ENCODE data around the gene TFCP2L1.

Gene TFCP2L1

GRCh38 chr2:121238828-121239227 is 46.2 kb downstream of the TFCP2L1 start:
- no peak for TF ChIP-seq CTCF (conservative IDR thresholded peaks at IDR 0.05; ENCODE audit: low read depth, low read length)
- no peak for DNase-seq (ENCODE audit: low read depth)
- no peak overlapping the region for H3K4me3 ChIP-seq (ENCODE audit: low read depth, low read length)

DNA sequence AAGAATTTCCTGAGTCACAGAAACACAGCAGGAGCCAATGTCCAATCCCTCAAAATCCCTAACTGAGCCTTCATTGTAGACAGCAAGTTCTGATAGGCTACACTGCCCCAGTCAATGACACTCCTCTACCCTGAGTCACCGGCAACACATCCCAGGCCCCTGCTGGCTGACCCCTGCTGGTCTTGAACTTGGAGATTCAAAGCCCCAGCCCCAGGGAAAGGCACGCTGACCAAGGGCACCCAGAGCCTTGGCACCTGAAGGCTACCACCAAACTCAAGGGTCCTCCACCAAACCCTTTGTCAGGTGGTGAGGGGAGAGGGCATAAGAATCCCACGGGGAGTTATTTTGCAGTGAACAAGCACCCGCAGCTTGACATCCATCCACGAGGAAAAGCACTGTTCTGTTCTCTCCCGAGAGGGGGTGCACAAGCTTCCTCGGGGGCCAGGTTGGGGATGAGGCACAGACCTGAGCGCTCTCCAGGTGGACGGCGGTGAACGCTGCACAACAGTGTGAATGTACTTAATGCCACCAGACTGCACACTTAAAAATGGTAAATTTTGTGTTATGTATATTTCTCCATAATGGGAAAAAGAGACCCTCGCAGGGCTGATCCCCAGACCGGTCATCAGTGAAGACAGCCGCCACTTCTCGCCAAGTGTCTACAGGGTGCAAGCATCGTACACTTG is 46.9 kb downstream of the TFCP2L1 start:
- peak; percentile 33 for DNase-seq (ENCODE audit: low read depth)
- no peak overlapping the region for H3K4me3 ChIP-seq (ENCODE audit: low read depth, low read length)
- TF ChIP-seq CTCF (conservative IDR thresholded peaks at IDR 0.05; ENCODE audit: low read depth, low read length), result no peak

DNA sequence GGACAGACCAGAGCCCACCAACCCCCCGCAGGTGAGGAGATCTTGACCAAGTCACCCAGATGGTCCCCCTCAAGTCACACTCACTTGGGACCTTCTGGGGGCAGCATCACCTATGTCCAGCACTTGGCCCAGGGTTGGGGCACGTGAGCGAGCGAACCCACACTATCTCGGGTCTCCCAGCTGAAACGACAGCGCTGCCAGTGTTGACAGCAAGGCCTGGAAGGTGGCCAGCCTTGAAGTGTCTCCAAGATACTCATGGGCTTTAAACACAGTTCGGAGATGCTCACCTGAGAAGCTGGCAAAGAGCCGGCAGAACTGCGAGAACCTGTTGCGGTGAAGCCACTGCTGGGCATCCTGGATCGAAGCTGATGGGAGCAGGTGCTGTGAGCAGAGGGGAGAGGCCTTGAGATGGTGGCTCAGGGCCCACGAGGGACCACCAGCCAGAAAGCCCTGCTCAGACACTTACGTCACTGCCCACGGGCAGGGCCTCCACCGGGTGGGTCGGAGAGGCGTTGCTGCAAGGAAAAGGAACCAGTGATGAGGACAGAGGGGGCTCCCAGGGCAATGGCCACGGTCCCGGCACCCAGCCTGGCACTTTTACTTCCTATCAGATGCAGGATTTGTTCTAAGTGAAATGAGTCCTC is 47.5 kb downstream of the TFCP2L1 start:
- TF ChIP-seq CTCF (conservative IDR thresholded peaks at IDR 0.05; ENCODE audit: low read depth, low read length), result no peak

GRCh38 chr2:121236650-121237180 is 48.3 kb downstream of the TFCP2L1 start:
- no peak for TF ChIP-seq CTCF (conservative IDR thresholded peaks at IDR 0.05; ENCODE audit: low read depth, low read length)
- H3K4me3 ChIP-seq (ENCODE audit: low read depth, low read length), result no peak overlapping the region
- DNase-seq (ENCODE audit: low read depth), result no peak

More for the DNA sequence above, 47.5 kb downstream of the TFCP2L1 start:
- no peak overlapping the region for H3K4me3 ChIP-seq (ENCODE audit: low read depth, low read length)
- DNase-seq (ENCODE audit: low read depth), result no peak

GRCh38 chr2:121236101-121236640 is 48.8 kb downstream of the TFCP2L1 start:
- DNase-seq (ENCODE audit: low read depth), result no peak
- H3K4me3 ChIP-seq (ENCODE audit: low read depth, low read length), result no peak overlapping the region
- TF ChIP-seq CTCF (conservative IDR thresholded peaks at IDR 0.05; ENCODE audit: low read depth, low read length), result no peak

- peak; percentile 6 for DNase-seq (ENCODE audit: low read depth)
- no peak for TF ChIP-seq CTCF (conservative IDR thresholded peaks at IDR 0.05; ENCODE audit: low read depth, low read length)
- H3K4me3 ChIP-seq (ENCODE audit: low read depth, low read length), result no peak overlapping the region
These were observed 49.5 kb downstream of the TFCP2L1 start for GRCh38 chr2:121235542-121235941.
